Neural progenitor cell (in vitro differentiated cells): ENCODE data around the gene GATD1. TPM values are rescaled to one million over a fixed set of nuclear protein-coding genes. Genes with fewer than 3 reads are reported as not detected.
A peak's percentile ranks its signal among the peaks of the same experiment; 100 is the strongest.

Source experiments
- DNase-seq: peaks from one replicate; pipeline ENCODE4 v3.0.0-alpha.2; 2016; ENCODE audit warnings: low spot score
- H2AFZ ChIP-seq: fragments of 200-600 bp; sonication (generic); replicated peaks from 2 replicates; pipeline ENCODE4 v1.6.1; 2016; ENCODE audit warnings: antibody characterized with exemption
- H3F3A ChIP-seq: fragments of 200-600 bp; sonication (generic); 2 replicates; pipeline ENCODE4 v1.6.1; 2016; ENCODE audit warnings: antibody characterized with exemption, low read depth
- H3K27ac ChIP-seq: fragments of 200-600 bp; sonication (generic); 2 replicates; pipeline ENCODE4 v1.5.1; 2016; ENCODE audit warnings: mild to moderate bottlenecking
- H3K27me3 ChIP-seq: fragments of 200-600 bp; sonication (generic); 2 replicates; pipeline ENCODE4 v1.6.1; 2016; ENCODE audit warnings: mild to moderate bottlenecking, moderate library complexity
- H3K36me3 ChIP-seq: fragments of 200-600 bp; sonication (generic); 2 replicates; pipeline ENCODE4 v1.5.1; 2016
- H3K4me1 ChIP-seq: fragments of 200-600 bp; sonication (generic); 2 replicates; pipeline ENCODE4 v1.6.1; 2016; ENCODE audit warnings: mixed run types
- H3K4me2 ChIP-seq: fragments of 200-600 bp; sonication (generic); 2 replicates; pipeline ENCODE4 v1.6.1; 2016
- H3K4me3 ChIP-seq: fragments of 200-600 bp; sonication (generic); 2 replicates; pipeline ENCODE4 v1.5.1; 2016
- H3K79me2 ChIP-seq: fragments of 200-600 bp; sonication (generic); 2 replicates; pipeline ENCODE4 v1.6.1; 2016; ENCODE audit warnings: low read depth
- H3K9ac ChIP-seq: fragments of 200-600 bp; sonication (generic); 2 replicates; pipeline ENCODE4 v1.6.1; 2016
- H3K9me3 ChIP-seq: fragments of 200-600 bp; sonication (generic); 2 replicates; pipeline ENCODE4 v1.5.1; 2016; ENCODE audit warnings: low read depth
- H4K20me1 ChIP-seq: fragments of 200-600 bp; sonication (generic); 2 replicates; pipeline ENCODE4 v1.6.1; 2016; ENCODE audit warnings: low read depth
- H3K27ac Mint-ChIP-seq: 3 replicates; pipeline ENCODE4 v1.8.0; 2021; ENCODE audit warnings: mixed read lengths
- H3K27me3 Mint-ChIP-seq: 2 replicates; pipeline ENCODE4 v1.8.0; 2022; ENCODE audit warnings: low read depth, mild to moderate bottlenecking, inconsistent platforms, moderate library complexity, mixed read lengths; ENCODE audit not compliant: insufficient read depth
- H3K36me3 Mint-ChIP-seq: 3 replicates; pipeline ENCODE4 v1.8.0; 2021; ENCODE audit warnings: mixed read lengths
- H3K4me1 Mint-ChIP-seq: 3 replicates; pipeline ENCODE4 v1.8.0; 2021; ENCODE audit warnings: mixed read lengths
- H3K4me3 Mint-ChIP-seq: 3 replicates; pipeline ENCODE4 v1.8.0; 2021; ENCODE audit warnings: mild to moderate bottlenecking, moderate library complexity, mixed read lengths
- H3K9me3 Mint-ChIP-seq: 3 replicates; pipeline ENCODE4 v1.8.0; 2020; ENCODE audit warnings: mixed read lengths
- EZH2 ChIP-seq: fragments of 200-600 bp; sonication (generic); IDR thresholded peaks from 2 replicates; pipeline ENCODE4 v1.6.1; 2017; ENCODE audit warnings: antibody characterized with exemption, mild to moderate bottlenecking, moderate library complexity
- EZH2phosphoT487 ChIP-seq: fragments of 200-600 bp; sonication (generic); IDR thresholded peaks from 2 replicates; pipeline ENCODE4 v1.6.1; 2017; ENCODE audit warnings: antibody characterized with exemption
- total RNA-seq: library from RNA; depleted of rRNA; stranded (reverse); fragments of >200 nt; gene quantifications from 2 replicates; pipeline ENCODE4 v1.2.3, GENCODE V29; 2015; ENCODE audit warnings: low replicate concordance
- TF ChIP-seq, protein P1 (sequence below): fragments of 200-600 bp; sonication (generic); IDR thresholded peaks from 2 replicates; pipeline ENCODE4 v1.5.1; 2017; ENCODE audit warnings: antibody characterized with exemption, mild to moderate bottlenecking

The GATD1 gene
- total RNA-seq, 1 donor from 2014 or later = 24.1 TPM

DNA sequence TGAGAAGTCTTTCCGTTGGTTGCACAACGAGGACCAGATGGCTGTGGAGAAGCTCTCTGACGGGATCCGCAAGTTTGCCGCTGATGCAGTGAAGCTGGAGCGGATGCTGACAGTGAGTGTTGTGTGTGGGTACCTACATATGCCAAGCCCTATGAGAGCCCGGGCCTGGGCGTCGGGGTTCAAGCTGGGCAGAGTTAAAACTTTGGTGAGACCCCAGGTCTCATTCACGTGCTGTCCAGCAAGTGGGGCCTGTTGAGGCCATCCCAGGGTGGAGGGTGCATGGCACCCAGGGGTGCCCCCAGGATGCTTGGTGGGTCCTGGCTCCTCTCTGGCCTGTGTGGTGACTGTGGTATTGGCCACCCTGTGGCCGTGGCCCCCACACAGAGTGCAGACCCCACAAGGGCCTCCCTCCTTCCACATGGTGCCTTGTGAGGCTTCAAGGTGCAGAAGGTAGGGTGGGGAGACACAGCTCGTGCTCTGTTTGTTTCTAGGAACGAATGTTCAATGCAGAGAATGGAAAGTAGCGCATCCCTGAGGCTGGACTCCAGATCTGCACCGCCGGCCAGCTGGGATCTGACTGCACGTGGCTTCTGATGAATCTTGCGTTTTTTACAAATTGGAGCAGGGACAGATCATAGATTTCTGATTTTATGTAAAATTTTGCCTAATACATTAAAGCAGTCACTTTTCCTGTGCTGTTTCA, 12.8 kb downstream of the GATD1 start:
- Histone ChIP-seq H3K36me3 (no peaks in the 10 kb centered on the region), H3K4me1 (no peaks in the 10 kb centered on the region), H3K9ac (no peak overlapping the region), H3F3A (peaks cover 37% of the 10 kb centered on the region), H3K4me2 (no peak overlapping the region), H3K27me3 (no peaks in the 10 kb centered on the region), H3K27ac (no peak overlapping the region), H3K4me3 (no peak overlapping the region), H3K79me2 (no peaks in the 10 kb centered on the region), H2AFZ (no peak overlapping the region), H3K9me3 (no peaks in the 10 kb centered on the region), H4K20me1 (peaks cover 31% of the 10 kb centered on the region)
- Mint-ChIP-seq H3K27me3 (peaks cover 6% of the 10 kb centered on the region), H3K4me1 (no peaks in the 10 kb centered on the region), H3K27ac (no peak overlapping the region), H3K4me3 (peak overlapping the region; percentile 22), H3K36me3 (peaks cover 15% of the 10 kb centered on the region), H3K9me3 (no peaks in the 10 kb centered on the region)
- TF ChIP-seq EZH2 (no peak), EZH2phosphoT487 (no peak)
- TF ChIP-seq, protein P1, sequence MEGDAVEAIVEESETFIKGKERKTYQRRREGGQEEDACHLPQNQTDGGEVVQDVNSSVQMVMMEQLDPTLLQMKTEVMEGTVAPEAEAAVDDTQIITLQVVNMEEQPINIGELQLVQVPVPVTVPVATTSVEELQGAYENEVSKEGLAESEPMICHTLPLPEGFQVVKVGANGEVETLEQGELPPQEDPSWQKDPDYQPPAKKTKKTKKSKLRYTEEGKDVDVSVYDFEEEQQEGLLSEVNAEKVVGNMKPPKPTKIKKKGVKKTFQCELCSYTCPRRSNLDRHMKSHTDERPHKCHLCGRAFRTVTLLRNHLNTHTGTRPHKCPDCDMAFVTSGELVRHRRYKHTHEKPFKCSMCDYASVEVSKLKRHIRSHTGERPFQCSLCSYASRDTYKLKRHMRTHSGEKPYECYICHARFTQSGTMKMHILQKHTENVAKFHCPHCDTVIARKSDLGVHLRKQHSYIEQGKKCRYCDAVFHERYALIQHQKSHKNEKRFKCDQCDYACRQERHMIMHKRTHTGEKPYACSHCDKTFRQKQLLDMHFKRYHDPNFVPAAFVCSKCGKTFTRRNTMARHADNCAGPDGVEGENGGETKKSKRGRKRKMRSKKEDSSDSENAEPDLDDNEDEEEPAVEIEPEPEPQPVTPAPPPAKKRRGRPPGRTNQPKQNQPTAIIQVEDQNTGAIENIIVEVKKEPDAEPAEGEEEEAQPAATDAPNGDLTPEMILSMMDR = no peak
- DNase-seq = no peak

DNA sequence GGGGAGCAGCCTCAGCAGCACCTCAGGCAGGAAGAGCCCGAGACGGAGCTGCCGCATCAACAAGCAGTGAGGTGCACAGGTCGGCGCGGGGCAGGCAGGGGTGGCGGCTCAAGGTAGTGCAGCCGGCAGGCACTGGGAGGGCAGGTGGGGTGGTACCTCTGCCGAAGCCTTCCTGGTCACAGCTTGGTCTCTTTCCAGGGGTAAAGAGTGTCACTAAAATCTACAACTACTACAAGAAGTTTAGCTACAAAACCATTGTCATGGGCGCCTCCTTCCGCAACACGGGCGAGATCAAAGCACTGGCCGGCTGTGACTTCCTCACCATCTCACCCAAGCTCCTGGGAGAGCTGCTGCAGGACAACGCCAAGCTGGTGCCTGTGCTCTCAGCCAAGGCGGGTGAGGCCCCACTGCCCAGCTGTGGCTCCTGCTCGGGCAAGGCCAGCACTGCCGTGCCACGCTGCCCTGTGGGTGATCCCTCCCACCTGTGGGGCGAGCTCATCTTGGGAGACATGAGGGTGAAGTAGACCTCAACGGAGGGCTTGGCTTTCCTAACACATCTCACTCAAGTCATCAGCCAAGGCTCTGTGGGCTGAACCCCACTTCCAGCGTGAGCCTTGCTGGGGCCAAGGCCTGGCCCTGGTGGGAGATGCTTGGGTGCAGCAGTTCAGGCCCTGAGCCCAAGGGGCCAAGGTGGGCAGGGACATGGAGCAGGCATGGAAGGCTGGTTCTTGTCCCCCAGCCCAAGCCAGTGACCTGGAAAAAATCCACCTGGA, 13.6 kb downstream of the GATD1 start:
- Mint-ChIP-seq H3K4me1 (no peaks in the 10 kb centered on the region), H3K4me3 (no peak overlapping the region), H3K27ac (no peak overlapping the region), H3K9me3 (no peaks in the 10 kb centered on the region), H3K27me3 (peaks cover 6% of the 10 kb centered on the region), H3K36me3 (peaks cover 15% of the 10 kb centered on the region)
- no peaks in the 10 kb centered on the region for H3K79me2 ChIP-seq
- H3K9me3 ChIP-seq = no peaks in the 10 kb centered on the region
- H3K27me3 ChIP-seq = no peaks in the 10 kb centered on the region
- H3K4me2 ChIP-seq = no peak overlapping the region
- H3K9ac ChIP-seq = no peak overlapping the region
- H3F3A ChIP-seq = peaks cover 37% of the 10 kb centered on the region
- no peak overlapping the region for H3K27ac ChIP-seq
- no peaks in the 10 kb centered on the region for H3K4me1 ChIP-seq
- no peak overlapping the region for H2AFZ ChIP-seq
- H3K36me3 ChIP-seq = no peaks in the 10 kb centered on the region
- DNase-seq = no peak
- peaks cover 31% of the 10 kb centered on the region for H4K20me1 ChIP-seq
- TF ChIP-seq EZH2phosphoT487 (no peak), EZH2 (no peak)
- TF ChIP-seq, protein P1 = no peak
- H3K4me3 ChIP-seq = no peak overlapping the region

DNA sequence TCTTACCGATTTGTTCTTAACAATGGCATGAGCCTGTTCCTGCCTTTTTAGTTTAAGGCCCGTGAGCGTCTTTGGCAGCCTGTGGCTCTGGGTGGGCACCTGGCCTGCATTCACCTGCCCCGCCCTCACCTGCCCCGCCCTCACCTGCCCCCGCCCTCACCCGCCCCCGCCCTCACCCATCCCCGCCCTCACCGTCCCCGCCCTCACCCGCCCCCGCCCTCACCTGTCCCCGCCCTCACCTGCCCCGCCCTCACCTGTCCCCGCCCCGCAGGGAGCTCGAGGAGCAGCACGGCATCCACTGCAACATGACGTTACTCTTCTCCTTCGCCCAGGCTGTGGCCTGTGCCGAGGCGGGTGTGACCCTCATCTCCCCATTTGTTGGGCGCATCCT, 14.2 kb downstream of the GATD1 start:
- H3K4me3 ChIP-seq = no peak overlapping the region
- H4K20me1 ChIP-seq = peaks cover 31% of the 10 kb centered on the region
- H3K9ac ChIP-seq = no peak overlapping the region
- TF ChIP-seq EZH2 (no peak), EZH2phosphoT487 (no peak)
- TF ChIP-seq, protein P1 = no peak
- Mint-ChIP-seq H3K4me3 (no peak overlapping the region), H3K36me3 (peaks cover 15% of the 10 kb centered on the region), H3K27ac (no peak overlapping the region), H3K9me3 (no peaks in the 10 kb centered on the region), H3K4me1 (no peaks in the 10 kb centered on the region), H3K27me3 (peaks cover 7% of the 10 kb centered on the region)
- no peaks in the 10 kb centered on the region for H3K79me2 ChIP-seq
- no peak overlapping the region for H3K4me2 ChIP-seq
- no peak for DNase-seq
- peaks cover 37% of the 10 kb centered on the region for H3F3A ChIP-seq
- no peaks in the 10 kb centered on the region for H3K9me3 ChIP-seq
- no peaks in the 10 kb centered on the region for H3K36me3 ChIP-seq
- no peaks in the 10 kb centered on the region for H3K27me3 ChIP-seq
- no peak overlapping the region for H3K27ac ChIP-seq
- H3K4me1 ChIP-seq = no peaks in the 10 kb centered on the region
- no peak overlapping the region for H2AFZ ChIP-seq
